WTC11 (cell line): Measurements from ENCODE around the gene SYTL1. TPM values are rescaled to one million over a fixed set of nuclear protein-coding genes. Genes with fewer than 3 reads are reported as not detected.

ENCODE experiments used
- ATAC-seq: fragments of 200-7000 bp; cut with Tn5 transposase; 2 replicates; pipeline ENCODE4 v1.10.0; 2021; ENCODE audit warnings: mild to moderate bottlenecking, moderate library complexity
- CTCF ChIA-PET: fragments of 300-600 bp; sonication (Branson Sonifier 250); formaldehyde crosslinking; loops from one replicate; lab custom pipeline; 2021; ENCODE audit warnings: antibody characterized with exemption; lab: Charles Lee
- POLR2A ChIA-PET: fragments of 350-600 bp; sonication (Branson Sonifier 250); formaldehyde crosslinking; loops from one replicate; lab custom pipeline; 2021; ENCODE audit warnings: antibody characterized with exemption; lab: Charles Lee
- DNase-seq: peaks from one replicate; pipeline ENCODE4 v3.0.0; 2021; ENCODE audit warnings: low spot score
- H3K27ac Mint-ChIP-seq: 2 replicates; pipeline ENCODE4 v1.8.0; 2021; ENCODE audit warnings: mixed read lengths
- H3K27me3 Mint-ChIP-seq: 2 replicates; pipeline ENCODE4 v1.8.0; 2021; ENCODE audit warnings: low read depth, mild to moderate bottlenecking, moderate library complexity, mixed read lengths
- H3K36me3 Mint-ChIP-seq: 2 replicates; pipeline ENCODE4 v1.8.0; 2021; ENCODE audit warnings: mixed read lengths
- H3K4me1 Mint-ChIP-seq: 2 replicates; pipeline ENCODE4 v1.8.0; 2022; ENCODE audit warnings: mixed read lengths
- H3K4me3 Mint-ChIP-seq: 2 replicates; pipeline ENCODE4 v1.8.0; 2021; ENCODE audit warnings: mild to moderate bottlenecking, moderate library complexity, mixed read lengths
- H3K9me3 Mint-ChIP-seq: 2 replicates; pipeline ENCODE4 v1.8.0; 2021; ENCODE audit warnings: mixed read lengths
- AFF4 ChIP-seq: sonication (generic); formaldehyde crosslinking; IDR thresholded peaks from 2 replicates; pipeline ENCODE4 v1.8.1; 2023; ENCODE audit warnings: mild to moderate bottlenecking, missing genetic modification reagents, borderline replicate concordance
- ATF6 ChIP-seq: sonication (generic); formaldehyde crosslinking; IDR thresholded peaks from 2 replicates; pipeline ENCODE4 v1.8.1; 2023; ENCODE audit warnings: mild to moderate bottlenecking, missing genetic modification reagents
- ESRRA ChIP-seq: sonication (generic); formaldehyde crosslinking; IDR thresholded peaks from 2 replicates; pipeline ENCODE4 v1.8.1; 2022; ENCODE audit warnings: mild to moderate bottlenecking, missing genetic modification reagents, borderline replicate concordance
- ETV6 ChIP-seq: sonication (generic); formaldehyde crosslinking; IDR thresholded peaks from 2 replicates; pipeline ENCODE4 v1.8.1; 2022; ENCODE audit warnings: mild to moderate bottlenecking, missing genetic modification reagents
- JUN ChIP-seq: sonication (generic); formaldehyde crosslinking; IDR thresholded peaks from 2 replicates; pipeline ENCODE4 v1.8.0; 2023; ENCODE audit warnings: mild to moderate bottlenecking, missing genetic modification reagents
- KAT7 ChIP-seq: sonication (generic); formaldehyde crosslinking; IDR thresholded peaks from 2 replicates; pipeline ENCODE4 v1.8.1; 2023; ENCODE audit warnings: missing genetic modification reagents, mild to moderate bottlenecking, borderline replicate concordance
- MLX ChIP-seq: sonication (generic); formaldehyde crosslinking; IDR thresholded peaks from 2 replicates; pipeline ENCODE4 v1.8.1; 2023; ENCODE audit warnings: mild to moderate bottlenecking, missing genetic modification reagents, moderate library complexity
- NFE2L1 ChIP-seq: sonication (generic); formaldehyde crosslinking; IDR thresholded peaks from 2 replicates; pipeline ENCODE4 v1.8.1; 2023; ENCODE audit warnings: missing genetic modification reagents
- NFYB ChIP-seq: sonication (generic); formaldehyde crosslinking; conservative IDR thresholded peaks from 2 replicates; pipeline ENCODE4 v1.8.0; 2022; ENCODE audit warnings: low read depth, missing genetic modification reagents
- RORB ChIP-seq: fragments of 250-450 bp; sonication (Bioruptor Pico); IDR thresholded peaks from 2 replicates; pipeline ENCODE4 v1.9.0; 2021; ENCODE audit warnings: mild to moderate bottlenecking
- TP53 ChIP-seq: sonication (generic); formaldehyde crosslinking; IDR thresholded peaks from 2 replicates; pipeline ENCODE4 v1.8.1; 2023; ENCODE audit warnings: mild to moderate bottlenecking, missing genetic modification reagents
- USF1 ChIP-seq: sonication (generic); formaldehyde crosslinking; IDR thresholded peaks from 2 replicates; pipeline ENCODE4 v1.8.0; 2022; ENCODE audit warnings: mild to moderate bottlenecking, missing genetic modification reagents
- ZNF138 ChIP-seq: sonication (generic); formaldehyde crosslinking; conservative IDR thresholded peaks from 2 replicates; pipeline ENCODE4 v1.8.1; 2022; ENCODE audit warnings: mild to moderate bottlenecking, moderate library complexity, missing genetic modification reagents
- ZNF317 ChIP-seq: sonication (generic); formaldehyde crosslinking; IDR thresholded peaks from 2 replicates; pipeline ENCODE4 v1.8.1; 2023; ENCODE audit warnings: low read depth, mild to moderate bottlenecking, moderate library complexity, missing genetic modification reagents, borderline replicate concordance
- ZSCAN18 ChIP-seq: fragments of 250-450 bp; sonication (Bioruptor Pico); IDR thresholded peaks from 2 replicates; pipeline ENCODE4 v2.1.2; 2022; ENCODE audit warnings: mild to moderate bottlenecking, moderate library complexity
- total RNA-seq: library from RNA; stranded (reverse); gene quantifications from 3 replicates; pipeline ENCODE4 v1.2.3, GENCODE V29; 2021

SYTL1 gene
- total RNA-seq, 1 experiment from 2014 or later = 18.0 TPM

- no peak for TF ChIP-seq JUN (CRISPR knock-in tag)
- no peak for TF ChIP-seq NFE2L1 (CRISPR knock-in tag)
- no peak for TF ChIP-seq RORB (CRISPR knock-in tag)
- TF ChIP-seq MLX (CRISPR knock-in tag) = no peak
- no peak for TF ChIP-seq TP53 (CRISPR knock-in tag)
- TF ChIP-seq USF1 (CRISPR knock-in tag) = no peak
- no peak for TF ChIP-seq NFYB (CRISPR knock-in tag)
- TF ChIP-seq KAT7 (CRISPR knock-in tag) = no peak
- no peak for TF ChIP-seq ATF6
- TF ChIP-seq ZNF138 (CRISPR knock-in tag) = no peak
- no peak for TF ChIP-seq ETV6 (CRISPR knock-in tag)
- TF ChIP-seq AFF4 = no peak
- TF ChIP-seq ZSCAN18 = no peak
- no peak for TF ChIP-seq ZNF317
- no peak for TF ChIP-seq ESRRA
- Mint-ChIP-seq H3K4me1 (peaks cover 58% of the 10 kb centered on the region), H3K4me3 (no peak overlapping the region), H3K36me3 (no peaks in the 10 kb centered on the region), H3K9me3 (no peaks in the 10 kb centered on the region), H3K27ac (no peak overlapping the region), H3K27me3 (no peaks in the 10 kb centered on the region; the same call in 1 of the 2 replicates)
- ATAC-seq (no peak), DNase-seq (no peak)
- CTCF ChIA-PET = interaction anchor here (0.6 to 6.5 kb wide), 13 partner anchors 17 to 353 kb away, joined by 3 to 150 read pairs (median 3); partner anchors contain the start of gene AHDC1
- POLR2A ChIA-PET = interaction anchor here (0.6 kb wide), 1 partner anchor 23 kb away, joined by 5 read pairs; no protein-coding TSS in a partner anchor
Observed at GRCh38 chr1:27399251-27400025, 57.6 kb downstream of the SYTL1 start.
